NOMO-1 (cell line): ENCODE results near the gene TEX36.
"Not testable (repeated sequence)": the region's sequence is repeated elsewhere in the genome, so short reads cannot be mapped to it uniquely, and the experiment has no call there.

Source experiments
- DNase-seq, 2 experiments: peaks; one replicate each; lab custom pipeline; 2025; ENCODE audit not compliant: unreplicated experiment in 2 of 2; lab: John Stamatoyannopoulos, UW

TEX36 gene

GRCh38 chr10:125634606-125635005 is 48.4 kb downstream of the TEX36 start:
- no peak for DNase-seq

- no peak for DNase-seq
Measured at GRCh38 chr10:125633517-125633999, 49.4 kb downstream of the TEX36 start.

GRCh38 chr10:125631806-125632205 is 51.2 kb downstream of the TEX36 start:
- no peak for DNase-seq

GRCh38 chr10:125629758-125630376 is 53.1 kb downstream of the TEX36 start:
- DNase-seq = peak in 1 of 2 experiments; percentile 3

GRCh38 chr10:125628104-125629049 is 54.6 kb downstream of the TEX36 start:
- DNase-seq = no peak

- DNase-seq = no peak
Measured at GRCh38 chr10:125627646-125628045, 55.3 kb downstream of the TEX36 start.

GRCh38 chr10:125626671-125627070 is 56.3 kb downstream of the TEX36 start:
- no peak for DNase-seq

GRCh38 chr10:125625586-125625985 is 57.4 kb downstream of the TEX36 start:
- no peak for DNase-seq

DNA sequence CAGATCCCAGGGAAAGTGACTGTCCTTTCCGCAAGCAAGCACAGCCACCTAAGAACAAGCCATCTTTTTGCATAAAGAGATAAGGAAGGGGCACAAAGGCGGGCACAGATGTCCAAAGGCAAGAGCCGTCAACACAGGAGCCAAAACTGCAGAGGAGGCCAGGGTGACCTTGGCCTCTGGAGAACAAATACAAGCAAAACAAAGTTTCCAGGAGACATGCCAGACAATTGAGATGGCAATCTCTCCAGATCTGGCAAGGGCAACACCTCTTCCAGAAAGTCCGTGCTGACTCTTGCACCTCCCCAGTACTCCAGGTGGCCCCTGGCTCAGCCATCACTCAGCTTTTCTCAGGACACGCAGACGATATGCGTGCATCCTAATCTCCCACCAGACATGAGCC is 58.2 kb downstream of the TEX36 start:
- no peak for DNase-seq

- no peak for DNase-seq
Measured at GRCh38 chr10:125621052-125621451, 61.9 kb downstream of the TEX36 start.

DNA sequence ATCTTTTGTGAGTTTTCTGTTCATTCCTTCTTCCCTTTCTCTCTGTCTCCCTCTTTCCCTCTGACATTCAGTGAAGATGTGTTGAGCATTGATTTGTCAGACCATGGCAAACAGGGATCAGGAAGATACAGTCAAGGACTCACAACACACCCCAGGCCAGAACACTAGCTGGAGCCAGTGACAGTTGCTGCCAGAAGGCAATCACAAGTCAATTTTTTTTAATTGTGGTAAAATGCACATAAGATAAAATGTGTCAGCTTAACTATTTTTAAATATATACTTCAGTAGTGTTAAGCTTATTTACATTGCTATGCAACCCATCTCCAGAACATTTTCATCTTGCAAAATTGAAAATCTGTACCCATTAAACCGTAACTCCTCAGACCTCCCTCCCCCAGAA is 62.6 kb downstream of the TEX36 start:
- no peak for DNase-seq

DNA sequence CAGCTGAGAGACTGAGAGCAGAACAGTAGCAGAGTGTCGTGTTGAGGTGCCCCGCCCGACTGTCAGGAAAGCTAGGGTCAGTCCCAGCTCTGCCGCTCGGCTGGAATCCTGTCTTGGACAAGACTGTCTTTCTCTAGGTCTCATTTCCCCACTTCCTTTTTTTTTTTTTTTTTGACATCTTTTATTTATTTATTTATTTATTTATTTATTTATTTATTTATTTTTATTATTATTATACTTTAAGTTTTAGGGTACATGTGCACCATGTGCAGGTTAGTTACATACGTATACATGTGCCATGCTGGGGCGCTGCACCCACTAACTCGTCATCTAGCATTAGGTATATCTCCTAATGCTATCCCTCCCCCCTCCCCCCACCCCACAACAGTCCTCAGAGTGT is 69.9 kb downstream of the TEX36 start:
- not testable (repeated sequence) for DNase-seq

DNA sequence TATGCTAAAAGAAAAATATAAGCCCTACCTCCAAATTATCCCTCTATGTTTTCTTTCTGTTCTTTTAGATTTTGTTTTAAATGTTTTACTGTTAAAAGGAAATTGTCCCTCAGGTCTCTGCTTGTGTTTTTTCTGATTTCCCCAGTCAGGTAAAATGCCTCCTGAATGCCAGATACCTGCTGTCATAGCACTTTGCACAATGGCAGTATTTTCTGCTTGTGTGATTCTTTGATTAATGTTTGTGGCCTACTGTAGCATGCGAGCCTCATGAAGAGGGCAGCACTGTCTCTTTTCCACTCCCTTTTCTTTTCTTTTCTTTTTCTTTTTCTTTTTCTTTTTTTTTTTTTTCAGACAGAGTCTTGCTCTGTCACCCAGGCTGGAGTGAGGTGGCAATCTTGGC is 71.2 kb downstream of the TEX36 start:
- DNase-seq = no peak

- no peak for DNase-seq
Measured at GRCh38 chr10:125611216-125611615, 71.7 kb downstream of the TEX36 start.

DNA sequence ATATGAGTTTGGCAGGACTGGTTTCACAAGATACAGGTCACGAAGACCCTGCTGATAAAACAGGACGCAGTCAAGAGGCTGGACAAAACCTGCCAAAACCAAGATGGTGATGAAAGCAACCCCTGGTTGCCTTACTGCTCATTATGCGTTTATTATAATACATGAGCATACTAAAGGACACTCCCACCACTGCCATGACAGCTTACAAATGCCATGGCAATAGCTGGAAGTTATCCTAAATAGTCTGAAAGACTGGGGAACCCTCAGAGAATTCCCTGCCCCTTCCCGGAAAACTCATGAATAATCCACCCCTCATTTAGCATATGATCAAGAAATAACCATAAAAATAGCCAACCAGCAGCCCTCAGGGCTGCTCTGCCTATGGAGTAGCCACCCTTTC is 73.1 kb downstream of the TEX36 start:
- DNase-seq = no peak

GRCh38 chr10:125608474-125608873 is 74.5 kb downstream of the TEX36 start:
- no peak for DNase-seq

- no peak for DNase-seq
Measured at GRCh38 chr10:125607689-125608290, 75.2 kb downstream of the TEX36 start.

GRCh38 chr10:125606414-125607010 is 76.5 kb downstream of the TEX36 start:
- DNase-seq = no peak
